ENCODE data around the gene NDST4. TPM values are rescaled to one million over a fixed set of nuclear protein-coding genes. Genes with fewer than 3 reads are reported as not detected.

NDST4 gene
- polyA plus RNA-seq, 3 donors from 2014 or later, result not detected

DNA sequence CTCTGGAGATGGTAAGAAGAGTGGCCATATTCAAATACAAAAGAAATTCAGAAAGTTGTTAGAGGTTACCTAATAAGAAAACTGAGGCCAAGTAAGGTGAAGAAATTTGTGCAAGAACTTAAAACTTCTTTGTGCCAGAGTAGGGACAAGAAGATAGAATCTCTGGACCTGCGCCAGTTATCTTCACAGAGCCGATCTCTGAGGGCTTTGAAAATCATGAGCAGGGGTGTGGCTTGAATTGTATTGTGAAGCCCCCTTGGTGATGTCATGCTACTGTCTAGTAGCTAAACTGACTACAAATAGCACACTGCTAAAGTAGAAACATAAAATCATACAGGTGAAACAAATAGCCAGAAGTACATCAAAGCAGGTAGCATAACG, 330.2 kb downstream of the NDST4 start:
- Mint-ChIP-seq H3K4me3 (no peak overlapping the region), H3K36me3 (no peaks in the 10 kb centered on the region), H3K27me3 (ENCODE audit: low read depth in 3 of 3) (peaks cover 0 to 2% (median 2%) of the 10 kb centered on the region in 3 donors), H3K27ac (no peak overlapping the region), H3K9me3 (peaks cover 0 to 9% (median 2%) of the 10 kb centered on the region in 6 donors), H3K4me1 (no peaks in the 10 kb centered on the region)
- DNase-seq, result no peak

DNA sequence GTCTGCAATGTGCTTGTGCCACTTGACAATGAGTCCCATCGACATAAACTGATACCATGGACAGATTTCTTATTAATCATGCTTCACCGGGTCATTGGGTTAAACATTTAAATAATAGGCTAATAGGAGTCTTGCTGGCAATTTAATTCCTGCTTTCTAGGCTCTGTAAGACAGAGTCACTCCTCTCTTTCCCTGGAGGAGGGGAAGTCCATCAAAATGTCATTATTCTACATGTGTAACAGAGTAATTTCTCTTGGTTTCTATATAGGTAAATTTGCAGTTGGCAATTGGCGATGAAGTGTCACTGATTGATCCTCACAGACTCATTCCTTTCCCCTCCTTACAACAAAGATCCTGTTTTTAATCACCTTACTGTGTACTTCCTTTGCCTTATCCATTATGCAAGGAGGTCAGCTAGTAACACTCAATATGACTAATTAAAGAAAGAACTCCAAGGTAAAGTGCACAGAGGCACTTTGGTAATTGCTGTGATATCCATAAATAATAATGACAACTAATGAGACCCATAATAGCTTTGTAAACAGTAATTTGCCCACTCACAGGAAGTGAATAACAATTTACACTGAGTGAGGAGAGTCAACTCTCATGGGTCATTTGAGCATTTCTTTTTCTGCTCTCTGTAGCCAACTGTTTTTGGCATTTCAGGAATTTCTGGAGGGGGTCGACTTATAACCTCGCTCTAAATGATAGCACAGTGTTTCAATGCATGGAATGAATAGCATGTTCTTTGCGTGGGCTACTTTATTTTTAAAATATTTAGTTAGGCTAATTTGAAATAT, 330.8 kb downstream of the NDST4 start:
- DNase-seq, result no peak
- peaks cover 0 to 9% (median 2%) of the 10 kb centered on the region in 6 donors for H3K9me3 Mint-ChIP-seq
- H3K36me3 Mint-ChIP-seq, result no peaks in the 10 kb centered on the region
- H3K4me1 Mint-ChIP-seq, result no peaks in the 10 kb centered on the region
- no peak overlapping the region for H3K4me3 Mint-ChIP-seq
- H3K27me3 Mint-ChIP-seq (ENCODE audit: low read depth in 3 of 3), result peaks cover 0 to 2% (median 2%) of the 10 kb centered on the region in 3 donors
- H3K27ac Mint-ChIP-seq, result no peak overlapping the region

DNA sequence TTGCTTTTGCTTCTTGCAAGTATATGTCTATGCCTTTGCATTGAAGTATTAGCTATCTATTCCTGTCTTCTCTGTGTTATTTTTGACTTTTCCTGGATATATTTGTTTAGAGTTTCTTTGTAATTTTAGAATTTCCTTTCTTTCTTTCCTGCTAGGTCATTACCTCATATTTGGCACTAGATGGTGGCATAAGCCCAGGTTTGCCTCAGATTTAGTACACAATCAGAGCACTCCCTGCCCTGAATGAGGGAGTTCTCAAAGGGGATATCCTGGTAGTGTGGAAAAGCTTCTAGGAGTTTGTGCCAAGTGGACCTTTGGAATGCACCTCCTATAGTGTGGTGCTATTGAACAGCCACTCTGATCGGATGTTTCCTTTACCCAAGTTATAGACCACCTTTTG, 333.2 kb downstream of the NDST4 start:
- Mint-ChIP-seq H3K27ac (no peak overlapping the region), H3K4me1 (no peaks in the 10 kb centered on the region), H3K4me3 (no peak overlapping the region), H3K27me3 (ENCODE audit: low read depth in 3 of 3) (peaks cover 0 to 2% (median 0%) of the 10 kb centered on the region in 3 donors), H3K36me3 (no peaks in the 10 kb centered on the region), H3K9me3 (peaks cover 0 to 9% (median under 1%) of the 10 kb centered on the region in 6 donors)
- DNase-seq, result no peak

All from immature natural killer cell (primary cell).